HCT116 (cell line): ENCODE data around the gene CNMD. TPM values are rescaled to one million over a fixed set of nuclear protein-coding genes. Genes with fewer than 3 reads are reported as not detected.

Experiments used
- ATAC-seq: fragments of 200-7000 bp; cut with Tn5 transposase; 2 replicates; pipeline ENCODE4 v1.9.1; 2020; ENCODE audit warnings: mild to moderate bottlenecking, moderate library complexity
- BruUV-seq: library from RNA; stranded (reverse); fragments of 400-500 nt; replicated peaks from 2 replicates; lab custom pipeline; 2021; lab: Mats Ljungman, UMichigan
- CTCF ChIA-PET: fragments of 300-600 bp; sonication (Branson Sonifier 250); formaldehyde crosslinking; loops from one replicate; lab custom pipeline; 2021; ENCODE audit warnings: antibody characterized with exemption; lab: Charles Lee
- POLR2A ChIA-PET: fragments of 300-600, 350-600 bp; sonication (Branson Sonifier 250); formaldehyde crosslinking; loops from one replicate; lab custom pipeline; 2021; ENCODE audit warnings: antibody characterized with exemption; lab: Charles Lee
- RAD21 ChIA-PET, 2 experiments: fragments of 300-600 bp; sonication (Branson Sonifier 250); formaldehyde crosslinking; loops; one replicate each; lab custom pipeline; 2023; ENCODE audit warnings: low total read pairs in 2 of 2; ENCODE audit not compliant: uncharacterized antibody in 2 of 2, unreplicated experiment in 2 of 2, low non-redundant PET in 1 of 2; lab: Charles Lee
- DNase-seq: peaks from one replicate; pipeline ENCODE4 v3.0.0-alpha.2; 2010; ENCODE audit warnings: low read depth, low spot score
- H2AFZ ChIP-seq: fragments of 200-600 bp; shearing (Covaris generic), sonication (generic); 2 replicates; pipeline ENCODE4 v1.6.1; 2017; ENCODE audit warnings: low read depth, mixed run types, mixed read lengths, antibody characterized with exemption, low read length; ENCODE audit not compliant: poor library complexity, severe bottlenecking
- H3K27ac ChIP-seq: 2 replicates; pipeline ENCODE4 v1.5.1; 2012; ENCODE audit warnings: low read depth, low read length
- H3K27me3 ChIP-seq: fragments of 200-600 bp; sonication (generic); 2 replicates; pipeline ENCODE4 v1.6.1; 2016; ENCODE audit warnings: mixed run types, low read length, mixed read lengths; ENCODE audit not compliant: insufficient read depth
- H3K36me3 ChIP-seq, 2 experiments: fragments of 200-500 bp in 1 of 2; fragments of 200-600 bp in 1 of 2; sonication (Bioruptor generic) in 1 of 2; sonication (generic) in 1 of 2; 2 replicates each; pipeline versions ENCODE4 v1.5.1 to v1.6.1; 2014 to 2016; ENCODE audit warnings: low read length in 2 of 2, inconsistent platforms in 1 of 2, mixed read lengths in 1 of 2, mixed run types in 1 of 2; ENCODE audit not compliant: insufficient read depth in 2 of 2, control insufficient read depth in 1 of 2
- H3K4me1 ChIP-seq, 2 experiments: fragments of 200-600 bp in 1 of 2; sonication (generic) in 1 of 2; 2 replicates each; pipeline versions ENCODE4 v1.5.1 to v1.6.1; 2012 to 2017; ENCODE audit warnings: low read length in 2 of 2, inconsistent platforms in 1 of 2, mild to moderate bottlenecking in 1 of 2, mixed read lengths in 1 of 2, mixed run types in 1 of 2, moderate library complexity in 1 of 2; ENCODE audit not compliant: insufficient read depth in 2 of 2, control insufficient read depth in 1 of 2
- H3K4me2 ChIP-seq: fragments of 200-600 bp; sonication (generic); 2 replicates; pipeline ENCODE4 v1.6.1; 2017; ENCODE audit warnings: mixed run types, low read length, mixed read lengths
- H3K4me3 ChIP-seq, 2 experiments: fragments of 200-600 bp in 1 of 2; sonication (generic) in 1 of 2; replicated peaks in 1 of 2; 2 replicates each; pipeline ENCODE4 v1.5.1; 2011 to 2016; ENCODE audit warnings: low read length in 2 of 2, control low read depth in 1 of 2, low read depth in 1 of 2, mild to moderate bottlenecking in 1 of 2, mixed read lengths in 1 of 2, mixed run types in 1 of 2
- H3K79me2 ChIP-seq: fragments of 200-600 bp; sonication (generic); 2 replicates; pipeline ENCODE4 v1.6.1; 2017; ENCODE audit warnings: mild to moderate bottlenecking, mixed run types, low read length, moderate library complexity, mixed read lengths; ENCODE audit not compliant: insufficient read depth
- H3K9ac ChIP-seq: fragments of 200-600 bp; sonication (generic); 2 replicates; pipeline ENCODE4 v1.6.1; 2016; ENCODE audit warnings: low read length, mixed read lengths
- H3K9me2 ChIP-seq: fragments of 200-600 bp; sonication (generic), shearing (Covaris generic); 2 replicates; pipeline ENCODE4 v1.6.1; 2017; ENCODE audit warnings: mixed run types, mild to moderate bottlenecking, moderate library complexity; ENCODE audit not compliant: insufficient read depth
- H3K9me3 ChIP-seq, 2 experiments: fragments of 200-500 bp in 1 of 2; fragments of 200-600 bp in 1 of 2; sonication (Bioruptor generic) in 1 of 2; sonication (generic) in 1 of 2; 2 replicates each; pipeline ENCODE4 v1.6.1; 2014 to 2017; ENCODE audit warnings: low read length in 2 of 2, mixed read lengths in 2 of 2, inconsistent platforms in 1 of 2, low read depth in 1 of 2, mild to moderate bottlenecking in 1 of 2, mixed run types in 1 of 2, moderate library complexity in 1 of 2; ENCODE audit not compliant: control insufficient read depth in 1 of 2, insufficient read depth in 1 of 2
- H4K20me1 ChIP-seq: fragments of 200-600 bp; sonication (generic), shearing (Covaris generic); 2 replicates; pipeline ENCODE4 v1.6.1; 2017; ENCODE audit warnings: mixed run types, mild to moderate bottlenecking, moderate library complexity; ENCODE audit not compliant: insufficient read depth
- CEBPB ChIP-seq: IDR thresholded peaks from 2 replicates; pipeline ENCODE4 v1.6.1; 2012; ENCODE audit warnings: low read depth
- EGR1 ChIP-seq: IDR thresholded peaks from 2 replicates; pipeline ENCODE4 v1.6.1; 2012; ENCODE audit warnings: low read depth
- EZH2 ChIP-seq: fragments of 200-600 bp; sonication (generic); IDR thresholded peaks from 2 replicates; pipeline ENCODE4 v1.6.1; 2017; ENCODE audit warnings: antibody characterized with exemption, mixed run types
- EZH2phosphoT487 ChIP-seq: fragments of 200-600 bp; IDR thresholded peaks from 2 replicates; pipeline ENCODE4 v1.6.1; 2018; ENCODE audit warnings: antibody characterized with exemption, borderline replicate concordance
- JUND ChIP-seq: IDR thresholded peaks from 2 replicates; pipeline ENCODE4 v1.6.1; 2012
- TCF7L2 ChIP-seq: IDR thresholded peaks from 2 replicates; pipeline ENCODE4 v1.7.0; 2011; ENCODE audit warnings: borderline replicate concordance, inconsistent platforms; ENCODE audit not compliant: insufficient read depth, insufficient read length; ENCODE audit errors: extremely low read depth
- ZNF274 ChIP-seq: fragments of 200-500 bp; sonication (Bioruptor generic); IDR thresholded peaks from 2 replicates; pipeline ENCODE4 v1.6.1; 2014; ENCODE audit warnings: mild to moderate bottlenecking, low read depth, low read length, inconsistent platforms
- intact Hi-C: fragments of 100-400 bp; cut with micrococcal nuclease; formaldehyde crosslinking; loops from 2 replicates; pipeline ENCODE4 v1.10.0; 2022
- total RNA-seq: library from RNA; stranded (reverse); gene quantifications from one replicate; pipeline ENCODE4 v1.2.1, GENCODE V29; 2021; ENCODE audit not compliant: unreplicated experiment
- TF ChIP-seq, protein P1 (sequence below), 3 experiments: fragments of 200-600 bp in 1 of 3; sonication (generic) in 1 of 3; IDR thresholded peaks in 2 of 3; conservative IDR thresholded peaks in 1 of 3; 2 replicates each; pipeline ENCODE4 v1.5.1; 2012 to 2017; ENCODE audit warnings: low read depth in 2 of 3, low read length in 2 of 3, antibody characterized with exemption in 1 of 3, borderline replicate concordance in 1 of 3, control low read depth in 1 of 3, mild to moderate bottlenecking in 1 of 3, mixed read lengths in 1 of 3, mixed run types in 1 of 3, moderate library complexity in 1 of 3; ENCODE audit not compliant: insufficient read depth in 1 of 3
- TF ChIP-seq, protein P2 (sequence below): IDR thresholded peaks from 2 replicates; pipeline ENCODE4 v1.6.1; 2011; ENCODE audit warnings: mild to moderate bottlenecking, low read length, moderate library complexity; ENCODE audit not compliant: insufficient replicate concordance; ENCODE audit errors: extremely low read depth

The CNMD gene
- total RNA-seq, 1 experiment from 2014 or later: not detected

DNA sequence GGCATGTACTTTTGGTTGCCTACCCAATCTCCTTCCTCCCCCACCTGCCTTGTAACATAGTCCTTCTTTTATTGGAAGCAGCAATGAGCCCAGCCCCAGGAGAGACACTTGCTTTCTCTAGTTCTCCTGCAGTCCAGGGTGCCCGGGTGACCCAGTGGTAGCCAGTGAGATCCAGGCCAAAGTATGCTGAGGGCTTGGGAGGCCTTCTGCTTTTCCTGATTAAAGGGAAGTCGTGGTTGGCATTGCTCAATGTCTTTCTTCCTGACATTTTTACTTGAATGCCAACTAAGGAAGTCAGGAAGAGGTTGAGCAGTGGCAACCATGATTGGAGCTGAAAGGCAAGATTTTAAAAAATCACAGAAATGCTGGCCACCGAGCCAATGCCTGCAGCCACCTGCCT lies 25.7 kb downstream of the CNMD start:
- Histone ChIP-seq H3K4me2 (no peak overlapping the region), H3K4me3 (no peak overlapping the region), H3K9me2 (no peaks in the 10 kb centered on the region), H3K9ac (no peak overlapping the region), H3K4me1 (no peaks in the 10 kb centered on the region), H2AFZ (no peak overlapping the region), H3K27ac (no peak overlapping the region), H3K36me3 (no peaks in the 10 kb centered on the region)
- ATAC-seq: no peak
- ChIA-PET RAD21 (no interaction called here), CTCF (no interaction called here), POLR2A (no interaction called here)
- TF ChIP-seq EZH2phosphoT487: no peak
- no peak for TF ChIP-seq ZNF274
- no peak for TF ChIP-seq EGR1
- TF ChIP-seq, all 23 proteins: peak for 0
- Histone ChIP-seq H4K20me1 (no peaks in the 10 kb centered on the region), H3K9me3 (no peaks in the 10 kb centered on the region), H3K27me3 (no peaks in the 10 kb centered on the region), H3K79me2 (no peaks in the 10 kb centered on the region)
- no TSS peak for BruUV-seq
- intact Hi-C loops: no loop called here
- no peak for DNase-seq

DNA sequence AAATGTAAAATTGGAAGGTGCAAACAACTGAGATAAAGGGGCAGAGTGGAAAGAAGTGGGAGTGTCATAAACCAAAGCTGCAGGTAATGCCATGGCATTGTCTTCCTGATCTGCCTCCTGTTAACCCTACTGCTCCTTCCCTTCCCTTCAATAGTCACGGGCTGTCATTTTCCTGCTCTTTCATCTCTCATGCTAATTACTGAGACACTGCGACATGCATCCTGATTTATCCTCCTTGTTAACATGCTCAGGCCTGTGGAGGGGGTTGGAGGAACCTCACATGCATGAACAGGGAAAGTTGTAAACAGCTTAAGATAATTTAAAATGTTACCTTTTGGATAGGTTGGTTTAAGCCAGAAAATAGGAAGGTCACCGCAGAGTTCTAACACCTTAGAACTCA lies 27.2 kb downstream of the CNMD start:
- no peak overlapping the region for H2AFZ ChIP-seq
- CTCF ChIA-PET: no interaction called here
- H3K79me2 ChIP-seq: no peaks in the 10 kb centered on the region
- no peak overlapping the region for H3K4me3 ChIP-seq
- no peak overlapping the region for H3K9ac ChIP-seq
- no peaks in the 10 kb centered on the region for H3K27me3 ChIP-seq
- H4K20me1 ChIP-seq: no peaks in the 10 kb centered on the region
- BruUV-seq: no TSS peak
- RAD21 ChIA-PET: no interaction called here
- intact Hi-C loops: no loop called here
- ATAC-seq: no peak
- no peaks in the 10 kb centered on the region for H3K36me3 ChIP-seq
- TF ChIP-seq, protein P1, sequence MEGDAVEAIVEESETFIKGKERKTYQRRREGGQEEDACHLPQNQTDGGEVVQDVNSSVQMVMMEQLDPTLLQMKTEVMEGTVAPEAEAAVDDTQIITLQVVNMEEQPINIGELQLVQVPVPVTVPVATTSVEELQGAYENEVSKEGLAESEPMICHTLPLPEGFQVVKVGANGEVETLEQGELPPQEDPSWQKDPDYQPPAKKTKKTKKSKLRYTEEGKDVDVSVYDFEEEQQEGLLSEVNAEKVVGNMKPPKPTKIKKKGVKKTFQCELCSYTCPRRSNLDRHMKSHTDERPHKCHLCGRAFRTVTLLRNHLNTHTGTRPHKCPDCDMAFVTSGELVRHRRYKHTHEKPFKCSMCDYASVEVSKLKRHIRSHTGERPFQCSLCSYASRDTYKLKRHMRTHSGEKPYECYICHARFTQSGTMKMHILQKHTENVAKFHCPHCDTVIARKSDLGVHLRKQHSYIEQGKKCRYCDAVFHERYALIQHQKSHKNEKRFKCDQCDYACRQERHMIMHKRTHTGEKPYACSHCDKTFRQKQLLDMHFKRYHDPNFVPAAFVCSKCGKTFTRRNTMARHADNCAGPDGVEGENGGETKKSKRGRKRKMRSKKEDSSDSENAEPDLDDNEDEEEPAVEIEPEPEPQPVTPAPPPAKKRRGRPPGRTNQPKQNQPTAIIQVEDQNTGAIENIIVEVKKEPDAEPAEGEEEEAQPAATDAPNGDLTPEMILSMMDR (IDR thresholded peaks at IDR 0.05 in 2 of 3, conservative IDR thresholded peaks at IDR 0.05 in 1 of 3; ENCODE audit: borderline replicate concordance in 1 of 3, insufficient read depth in 1 of 3, low read depth in 2 of 3, low read length in 2 of 3): no peak
- no peak for TF ChIP-seq JUND
- TF ChIP-seq CEBPB: no peak
- no peak for TF ChIP-seq TCF7L2
- TF ChIP-seq EZH2: no peak
- TF ChIP-seq, protein P2, sequence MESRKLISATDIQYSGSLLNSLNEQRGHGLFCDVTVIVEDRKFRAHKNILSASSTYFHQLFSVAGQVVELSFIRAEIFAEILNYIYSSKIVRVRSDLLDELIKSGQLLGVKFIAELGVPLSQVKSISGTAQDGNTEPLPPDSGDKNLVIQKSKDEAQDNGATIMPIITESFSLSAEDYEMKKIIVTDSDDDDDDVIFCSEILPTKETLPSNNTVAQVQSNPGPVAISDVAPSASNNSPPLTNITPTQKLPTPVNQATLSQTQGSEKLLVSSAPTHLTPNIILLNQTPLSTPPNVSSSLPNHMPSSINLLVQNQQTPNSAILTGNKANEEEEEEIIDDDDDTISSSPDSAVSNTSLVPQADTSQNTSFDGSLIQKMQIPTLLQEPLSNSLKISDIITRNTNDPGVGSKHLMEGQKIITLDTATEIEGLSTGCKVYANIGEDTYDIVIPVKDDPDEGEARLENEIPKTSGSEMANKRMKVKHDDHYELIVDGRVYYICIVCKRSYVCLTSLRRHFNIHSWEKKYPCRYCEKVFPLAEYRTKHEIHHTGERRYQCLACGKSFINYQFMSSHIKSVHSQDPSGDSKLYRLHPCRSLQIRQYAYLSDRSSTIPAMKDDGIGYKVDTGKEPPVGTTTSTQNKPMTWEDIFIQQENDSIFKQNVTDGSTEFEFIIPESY: no peak
- no peak overlapping the region for H3K4me2 ChIP-seq
- POLR2A ChIA-PET: no interaction called here
- H3K9me2 ChIP-seq: no peaks in the 10 kb centered on the region
- DNase-seq: no peak
- H3K27ac ChIP-seq: no peak overlapping the region
- no peaks in the 10 kb centered on the region for H3K9me3 ChIP-seq
- no peaks in the 10 kb centered on the region for H3K4me1 ChIP-seq
